Measurements from ENCODE around the gene MAP2K1.
"Not testable (repeated sequence)": the region's sequence is repeated elsewhere in the genome, so short reads cannot be mapped to it uniquely, and the experiment has no call there.

GRCh38 chr15:66465294-66465693, 78.6 kb downstream of the MAP2K1 start:
- not testable (repeated sequence) for TF ChIP-seq EZH2 (IDR thresholded peaks at IDR 0.05); POLR2AphosphoS5 (IDR thresholded peaks at IDR 0.05; ENCODE audit: borderline replicate concordance, low read depth, low read length); FOXP2 (optimal IDR thresholded peaks at IDR 0.05; ENCODE audit: control extremely low read depth, extremely low read length, insufficient read depth)
